SK-N-MC (cell line): ENCODE measurements around the gene MYRFL.

Experiments
- EZH2 ChIP-seq: fragments of 200-600 bp; sonication (generic); IDR thresholded peaks from one replicate; pipeline ENCODE4 v1.6.1; 2017; ENCODE audit warnings: antibody characterized with exemption
- POLR2AphosphoS5 ChIP-seq: IDR thresholded peaks from 2 replicates; pipeline ENCODE4 v1.6.1; 2012; ENCODE audit warnings: mild to moderate bottlenecking, low read depth, low read length, borderline replicate concordance

- TF ChIP-seq POLR2AphosphoS5 = no peak
- TF ChIP-seq EZH2 = no peak
Observed at GRCh38 chr12:69885658-69886057, 60.6 kb downstream of the MYRFL start.
